PFSK-1 (cell line): ENCODE data around the gene MOB1B.

Experiments used
- POLR2AphosphoS5 ChIP-seq: IDR thresholded peaks from 2 replicates; pipeline ENCODE4 v1.6.1; 2012; ENCODE audit warnings: low read depth, mild to moderate bottlenecking, control low read depth, low read length, moderate library complexity
- TAF1 ChIP-seq: IDR thresholded peaks from 2 replicates; pipeline ENCODE4 v1.6.1; 2012; ENCODE audit warnings: low read length, control low read depth, borderline replicate concordance; ENCODE audit not compliant: insufficient read depth

GRCh38 chr4:70936200-70936787 is 34.1 kb downstream of the MOB1B start:
- no peak for TF ChIP-seq POLR2AphosphoS5
- no peak for TF ChIP-seq TAF1
